HepG2 (cell line): ENCODE results near the gene ACTN4. TPM values are rescaled to one million over a fixed set of nuclear protein-coding genes. Genes with fewer than 3 reads are reported as not detected.

ENCODE experiments used
- AKNA ChIP-seq: sonication (generic); formaldehyde crosslinking; IDR thresholded peaks from 2 replicates; pipeline ENCODE4 v1.4.0; 2020; ENCODE audit warnings: missing genetic modification reagents, borderline replicate concordance
- CHD2 ChIP-seq: IDR thresholded peaks from 2 replicates; pipeline ENCODE4 v1.6.1; 2011; ENCODE audit warnings: low read depth, low read length, improper control_type of control experiment
- E2F1 ChIP-seq: sonication (generic); formaldehyde crosslinking; IDR thresholded peaks from 2 replicates; pipeline ENCODE4 v1.5.0; 2020; ENCODE audit warnings: missing genetic modification reagents
- ESRRA ChIP-seq: sonication (generic); formaldehyde crosslinking; IDR thresholded peaks from 2 replicates; pipeline ENCODE4 v1.5.1; 2020; ENCODE audit warnings: mild to moderate bottlenecking, low read depth, missing genetic modification reagents
- SMAD1 ChIP-seq: sonication (generic); formaldehyde crosslinking; IDR thresholded peaks from 2 replicates; pipeline ENCODE4 v1.4.0; 2020; ENCODE audit warnings: missing genetic modification reagents, low read depth, mild to moderate bottlenecking, borderline replicate concordance
- TEF ChIP-seq: sonication (generic); formaldehyde crosslinking; IDR thresholded peaks from 2 replicates; pipeline ENCODE4 v1.5.0; 2020; ENCODE audit warnings: missing genetic modification reagents
- TGIF2 ChIP-seq: IDR thresholded peaks from 2 replicates; pipeline ENCODE4 v1.6.1; 2016; ENCODE audit warnings: control low read depth, missing compliant biosample characterization
- THAP9 ChIP-seq: sonication (generic); formaldehyde crosslinking; IDR thresholded peaks from 2 replicates; pipeline ENCODE4; 2020; ENCODE audit warnings: missing genetic modification reagents, mild to moderate bottlenecking, borderline replicate concordance
- TP53 ChIP-seq: sonication (generic); formaldehyde crosslinking; conservative IDR thresholded peaks from 2 replicates; pipeline ENCODE4 v1.4.0; 2020; ENCODE audit warnings: missing genetic modification reagents
- ZKSCAN5 ChIP-seq: sonication (generic); formaldehyde crosslinking; IDR thresholded peaks from 2 replicates; pipeline ENCODE4 v1.5.1; 2020; ENCODE audit warnings: mild to moderate bottlenecking, missing genetic modification reagents
- ZNF143 ChIP-seq: sonication (generic); formaldehyde crosslinking; IDR thresholded peaks from 2 replicates; pipeline ENCODE4 v1.4.0; 2020; ENCODE audit warnings: missing genetic modification reagents
- ZNF281 ChIP-seq: sonication (generic); formaldehyde crosslinking; IDR thresholded peaks from 2 replicates; pipeline ENCODE4 v1.4.0; 2020; ENCODE audit warnings: missing genetic modification reagents, borderline replicate concordance
- ZNF484 ChIP-seq: sonication (generic); formaldehyde crosslinking; IDR thresholded peaks from 2 replicates; pipeline ENCODE4 v1.5.1; 2020; ENCODE audit warnings: mild to moderate bottlenecking, low read depth, missing genetic modification reagents, borderline replicate concordance
- ZNF501 ChIP-seq: sonication (generic); formaldehyde crosslinking; IDR thresholded peaks from 2 replicates; pipeline ENCODE4 v1.5.1; 2020; ENCODE audit warnings: mild to moderate bottlenecking, moderate library complexity, missing genetic modification reagents
- ZNF564 ChIP-seq: sonication (generic); formaldehyde crosslinking; IDR thresholded peaks from 2 replicates; pipeline ENCODE4 v1.8.1; 2023; ENCODE audit warnings: mild to moderate bottlenecking, missing genetic modification reagents
- ZSCAN20 ChIP-seq: sonication (generic); formaldehyde crosslinking; IDR thresholded peaks from 2 replicates; pipeline ENCODE4 v1.4.0; 2020; ENCODE audit warnings: missing genetic modification reagents, mild to moderate bottlenecking, borderline replicate concordance
- polyA plus RNA-seq, 8 experiments: library from polyadenylated mRNA; depleted of rRNA in 3 of 8; stranded (reverse) in 7 of 8; unstranded in 1 of 8; fragments of >200 nt; fragmentation: Illumina TruSeq in 4 of 8; extraction: Trizol in 4 of 8; gene quantifications; 2 replicates each; pipeline versions ENCODE4 v1.2.1 to v1.2.3, GENCODE V29; 2011 to 2016; ENCODE audit warnings: low read depth in 4 of 8, missing spikeins in 1 of 8, mixed read lengths in 1 of 8; ENCODE audit not compliant: insufficient read depth in 1 of 8
- total RNA-seq, 5 experiments: library from RNA; depleted of rRNA; stranded (reverse); fragments of >200 nt; fragmentation: Illumina TruSeq; extraction: Trizol; gene quantifications; 2 replicates each; pipeline ENCODE4 v1.2.3, GENCODE V29; 2016; ENCODE audit warnings: low read depth in 1 of 5

The ACTN4 gene
- total and polyA plus RNA-seq, 2 of the 13 experiments (the other 11 are each of a cell fraction or from before 2014, with no cell fraction given), result 171 to 192 TPM

- TF ChIP-seq ESRRA (no peak), ZNF281 (CRISPR knock-in tag) (no peak), CHD2 (no peak), TGIF2 (CRISPR knock-in tag) (no peak), TP53 (CRISPR knock-in tag) (no peak), THAP9 (CRISPR knock-in tag) (no peak), ZNF143 (CRISPR knock-in tag) (no peak), ZKSCAN5 (CRISPR knock-in tag) (no peak), TEF (no peak), ZNF501 (CRISPR knock-in tag) (no peak), AKNA (CRISPR knock-in tag) (no peak), SMAD1 (CRISPR knock-in tag) (no peak), E2F1 (CRISPR knock-in tag) (no peak), ZNF484 (CRISPR knock-in tag) (no peak), ZSCAN20 (no peak), ZNF564 (no peak)
Observed at GRCh38 chr19:38658462-38659306, 11.2 kb downstream of the ACTN4 start (continued).
